Measurements from ENCODE around the gene CLN6. TPM values are rescaled to one million over a fixed set of nuclear protein-coding genes. Genes with fewer than 3 reads are reported as not detected.

CLN6 gene
- total RNA-seq, 2 donors from 2014 or later, result 41.5 to 129 TPM

DNA sequence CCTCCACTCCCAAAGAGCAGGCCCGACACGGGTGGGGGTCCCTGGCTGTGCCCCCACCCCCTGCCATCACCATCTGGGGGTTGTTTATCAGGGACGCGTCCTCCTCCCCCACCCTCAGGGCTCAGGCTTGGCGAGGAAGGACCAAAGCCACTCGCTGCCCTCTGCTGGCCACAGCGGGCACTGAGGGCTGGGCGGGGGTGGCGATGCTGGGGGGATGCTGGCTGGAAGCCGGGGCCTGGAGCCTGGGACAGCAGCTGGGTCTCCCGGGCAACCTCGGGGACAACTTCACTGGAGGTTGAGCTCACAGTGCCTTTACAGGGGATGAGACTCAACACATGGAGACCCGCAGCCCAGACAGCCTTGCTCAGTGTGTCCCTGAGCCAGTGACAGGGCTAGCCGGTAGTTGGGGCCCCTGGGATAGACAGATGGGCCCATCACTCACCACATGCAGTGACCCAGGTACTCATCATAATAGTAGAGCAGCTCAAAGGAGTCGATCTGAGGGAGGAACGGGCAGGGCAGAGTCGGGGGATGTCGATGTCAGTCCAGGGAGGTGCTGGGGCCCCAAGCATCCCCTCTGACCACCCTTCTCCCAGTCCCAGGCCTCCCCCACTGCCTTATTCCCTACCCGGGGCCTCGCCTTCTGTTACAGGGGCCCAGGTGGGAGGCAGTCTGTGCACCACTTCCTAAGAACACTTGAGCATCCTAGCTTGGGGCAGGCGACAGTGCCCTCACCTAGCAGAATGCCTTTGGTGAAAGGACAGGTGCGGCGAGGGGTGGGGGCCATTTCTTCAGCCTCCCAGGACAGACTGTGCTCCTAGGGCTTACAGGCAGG is 18.5 kb downstream of the CLN6 start:
- Mint-ChIP-seq H3K9me3 (no peaks in the 10 kb centered on the region), H3K36me3 (no peaks in the 10 kb centered on the region), H3K4me3 (no peak overlapping the region), H3K27ac (no peak overlapping the region), H3K4me1 (ENCODE audit: low read depth in 2 of 2) (peaks cover 2 to 5% of the 10 kb centered on the region in 2 donors), H3K27me3 (no peaks in the 10 kb centered on the region)
- DNase-seq (ENCODE audit: low spot score), result no peak
- ATAC-seq, result peak in 1 of 2 donors; percentile 32

DNA sequence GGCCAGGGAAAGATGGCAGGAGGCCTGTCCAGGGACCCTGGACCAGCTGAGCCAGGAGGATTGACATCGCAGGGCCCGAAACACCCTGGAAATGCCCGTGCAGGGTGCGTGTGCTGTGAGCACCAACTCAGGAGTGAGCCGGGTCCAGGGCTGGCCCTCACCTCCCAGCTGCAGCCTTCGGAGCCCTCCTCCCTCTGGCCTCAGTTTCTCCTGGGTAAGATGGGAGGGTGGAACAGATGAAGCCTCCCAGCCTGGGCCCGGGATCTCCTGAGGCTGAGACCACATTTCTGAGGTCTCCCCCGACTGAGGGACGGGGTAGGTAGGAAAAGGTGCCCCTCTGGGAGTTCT is 19.1 kb downstream of the CLN6 start:
- H3K36me3 Mint-ChIP-seq, result no peaks in the 10 kb centered on the region
- no peaks in the 10 kb centered on the region for H3K9me3 Mint-ChIP-seq
- no peaks in the 10 kb centered on the region for H3K27me3 Mint-ChIP-seq
- no peak for DNase-seq (ENCODE audit: low spot score)
- peaks cover 2 to 5% of the 10 kb centered on the region in 2 donors for H3K4me1 Mint-ChIP-seq (ENCODE audit: low read depth in 2 of 2)
- H3K4me3 Mint-ChIP-seq, result no peak overlapping the region
- ATAC-seq, result no peak
- H3K27ac Mint-ChIP-seq, result no peak overlapping the region

DNA sequence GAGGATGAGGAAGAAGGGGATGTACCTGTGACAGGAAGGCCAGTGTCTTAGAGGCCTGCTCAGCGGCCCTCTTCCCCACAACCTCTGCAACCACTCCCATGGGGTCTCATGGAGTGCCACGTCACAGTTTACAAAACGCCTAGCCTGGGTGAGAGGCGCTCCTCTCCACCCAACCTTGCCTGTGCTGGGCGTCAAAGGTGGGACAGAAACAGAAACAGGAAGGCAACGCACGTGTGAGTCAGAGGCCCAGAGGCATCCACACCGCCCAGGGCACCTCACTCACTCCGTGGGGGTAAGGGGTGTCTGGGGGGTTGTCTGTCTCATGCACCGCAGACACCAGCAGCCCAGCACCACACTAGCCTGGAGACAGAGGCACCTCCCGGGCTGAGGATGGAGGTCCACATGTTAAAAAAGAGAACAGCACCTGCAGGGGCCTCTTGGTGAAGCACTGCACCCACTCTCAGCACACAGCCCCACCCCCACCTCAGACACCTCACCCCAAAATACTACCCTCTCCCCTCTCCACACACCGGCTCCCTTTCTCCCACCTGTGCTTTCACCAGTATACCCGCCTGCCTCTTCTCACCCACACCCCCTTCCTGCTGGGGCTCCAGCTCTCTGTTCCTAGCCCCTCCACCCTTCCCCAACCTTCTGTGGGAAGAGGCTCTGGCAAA is 19.7 kb downstream of the CLN6 start:
- Mint-ChIP-seq H3K27me3 (no peaks in the 10 kb centered on the region), H3K9me3 (no peaks in the 10 kb centered on the region), H3K27ac (no peak overlapping the region), H3K4me3 (no peak overlapping the region), H3K36me3 (no peaks in the 10 kb centered on the region), H3K4me1 (ENCODE audit: low read depth in 2 of 2) (peaks cover 4 to 5% of the 10 kb centered on the region in 2 donors)
- no peak for DNase-seq (ENCODE audit: low spot score)
- ATAC-seq, result peak in 1 of 2 donors; percentile 39

DNA sequence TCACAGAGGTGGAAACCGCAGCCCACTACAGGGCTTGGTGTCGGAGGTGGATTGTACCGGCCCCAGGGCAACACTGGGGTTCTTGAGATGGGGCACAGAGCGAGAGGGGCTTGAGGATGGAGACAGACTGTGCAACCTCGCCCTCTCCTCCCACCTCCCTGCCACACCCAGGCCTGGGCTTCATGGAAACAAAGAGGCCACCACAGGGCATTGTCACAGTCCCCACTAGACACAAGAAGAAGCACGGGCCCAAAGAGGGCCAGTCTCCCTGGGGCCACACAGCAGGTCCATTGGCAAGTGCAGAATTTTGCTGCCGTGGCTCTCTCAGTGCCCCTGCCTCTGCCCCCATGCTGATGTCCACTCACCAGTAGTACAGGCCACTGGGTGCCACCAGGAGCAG is 20.3 kb downstream of the CLN6 start:
- no peak for DNase-seq (ENCODE audit: low spot score)
- H3K27ac Mint-ChIP-seq, result no peak overlapping the region
- H3K36me3 Mint-ChIP-seq, result no peaks in the 10 kb centered on the region
- H3K4me3 Mint-ChIP-seq, result no peak overlapping the region
- no peak for ATAC-seq
- no peaks in the 10 kb centered on the region for H3K9me3 Mint-ChIP-seq
- H3K4me1 Mint-ChIP-seq (ENCODE audit: low read depth in 2 of 2), result peaks cover 5 to 7% of the 10 kb centered on the region in 2 donors
- H3K27me3 Mint-ChIP-seq, result no peaks in the 10 kb centered on the region

DNA sequence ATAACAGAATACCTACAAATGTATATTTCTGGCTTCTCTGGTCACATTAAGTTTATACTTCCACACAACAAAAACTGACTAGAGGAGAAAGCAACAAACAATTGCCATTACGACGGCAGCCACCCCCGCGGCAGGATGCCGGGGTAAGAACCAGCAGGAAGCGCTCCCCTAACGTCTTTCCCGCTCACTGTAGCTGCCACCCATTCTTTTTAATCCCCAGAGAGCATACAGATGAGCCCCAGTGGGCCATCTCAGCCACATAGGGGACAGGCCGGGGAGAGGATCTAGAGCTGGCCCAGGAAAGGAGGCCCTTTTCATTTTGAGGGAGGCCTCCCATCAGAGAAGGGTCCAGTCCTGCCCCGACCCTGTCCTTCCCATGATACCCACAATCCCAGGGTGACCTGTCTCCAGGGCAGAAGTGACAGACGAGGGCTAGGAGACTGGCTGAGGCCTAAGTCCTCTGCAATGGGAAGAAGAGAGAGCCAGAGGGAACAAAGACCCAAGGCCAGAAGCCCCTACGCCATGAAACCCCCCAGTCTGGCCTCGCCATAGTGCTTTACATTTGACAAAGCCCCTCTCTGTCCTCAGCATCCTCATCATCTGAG is 20.8 kb downstream of the CLN6 start:
- no peak overlapping the region for H3K4me3 Mint-ChIP-seq
- H3K36me3 Mint-ChIP-seq, result no peaks in the 10 kb centered on the region
- ATAC-seq (no peak), DNase-seq (ENCODE audit: low spot score) (no peak)
- H3K27me3 Mint-ChIP-seq, result no peaks in the 10 kb centered on the region
- H3K27ac Mint-ChIP-seq, result peak overlapping the region in 1 of 2 donors; percentile 31
- peaks cover 5 to 7% of the 10 kb centered on the region in 2 donors for H3K4me1 Mint-ChIP-seq (ENCODE audit: low read depth in 2 of 2)
- no peaks in the 10 kb centered on the region for H3K9me3 Mint-ChIP-seq

DNA sequence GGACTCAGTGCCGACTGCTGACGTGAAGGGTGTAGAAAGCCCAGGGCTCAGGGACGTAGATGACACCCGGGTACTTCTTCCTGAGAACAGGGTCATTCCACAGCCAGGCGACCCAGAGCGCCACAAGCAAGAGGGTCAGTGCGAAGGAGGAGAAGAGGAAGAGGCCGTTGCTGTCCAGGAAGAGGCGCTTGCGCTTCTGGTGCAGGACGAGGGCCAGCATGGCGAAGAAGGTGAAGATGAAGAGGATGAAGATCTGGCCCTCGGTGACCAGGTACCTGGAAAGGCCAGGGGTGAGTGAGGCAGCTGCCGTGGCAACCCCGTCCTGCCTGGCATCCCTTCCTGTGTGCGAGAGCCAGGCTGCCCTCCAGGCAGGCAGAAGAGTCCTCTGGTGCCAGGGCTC is 21.4 kb downstream of the CLN6 start:
- Mint-ChIP-seq H3K27me3 (no peaks in the 10 kb centered on the region), H3K4me1 (ENCODE audit: low read depth in 2 of 2) (peaks cover 5 to 7% of the 10 kb centered on the region in 2 donors), H3K36me3 (no peaks in the 10 kb centered on the region), H3K4me3 (no peak overlapping the region), H3K9me3 (no peaks in the 10 kb centered on the region), H3K27ac (peak overlapping the region in 1 of 2 donors; percentile 31)
- ATAC-seq, result no peak
- no peak for DNase-seq (ENCODE audit: low spot score)

DNA sequence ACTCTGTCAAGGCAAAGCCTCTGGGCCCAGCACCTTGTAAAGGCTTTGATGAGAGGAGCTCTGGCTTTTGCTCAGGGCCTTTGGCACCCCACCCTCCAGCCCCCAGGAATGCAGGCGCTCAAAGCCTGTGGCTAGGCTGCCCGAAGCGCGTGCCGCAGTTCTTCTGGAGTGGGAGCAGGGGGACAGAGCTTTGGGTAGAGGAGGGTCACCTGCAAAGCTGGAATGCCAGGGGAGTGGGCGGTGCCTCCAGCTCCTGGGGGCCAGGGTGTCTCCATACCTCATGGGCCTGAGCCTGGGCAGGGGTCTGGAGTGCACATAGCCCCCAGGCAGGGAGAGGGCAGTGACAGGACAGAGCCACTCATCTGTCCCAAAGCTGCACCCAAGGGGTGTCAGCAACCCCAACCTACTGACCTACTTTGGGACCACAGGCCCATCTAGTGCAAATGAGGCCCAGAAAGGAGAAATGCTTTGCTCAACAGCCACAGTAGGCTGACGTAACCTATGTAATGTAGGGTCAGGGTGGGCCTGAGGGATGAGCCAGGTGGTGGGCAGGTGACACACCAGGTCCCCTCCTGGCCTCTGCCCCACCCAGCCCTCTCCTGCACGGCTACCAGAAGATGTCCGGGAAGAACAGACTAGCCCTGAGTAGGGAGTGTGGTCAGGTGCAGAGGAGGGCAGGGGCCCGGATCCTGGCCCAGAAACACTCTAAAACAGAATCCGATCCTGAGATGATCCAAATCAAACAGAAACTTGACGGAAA is 22.2 kb downstream of the CLN6 start:
- DNase-seq (ENCODE audit: low spot score) (no peak), ATAC-seq (no peak)
- H3K36me3 Mint-ChIP-seq, result no peaks in the 10 kb centered on the region
- peaks cover 5 to 7% of the 10 kb centered on the region in 2 donors for H3K4me1 Mint-ChIP-seq (ENCODE audit: low read depth in 2 of 2)
- no peak overlapping the region for H3K27ac Mint-ChIP-seq
- no peak overlapping the region for H3K4me3 Mint-ChIP-seq
- H3K27me3 Mint-ChIP-seq, result no peaks in the 10 kb centered on the region
- H3K9me3 Mint-ChIP-seq, result no peaks in the 10 kb centered on the region

DNA sequence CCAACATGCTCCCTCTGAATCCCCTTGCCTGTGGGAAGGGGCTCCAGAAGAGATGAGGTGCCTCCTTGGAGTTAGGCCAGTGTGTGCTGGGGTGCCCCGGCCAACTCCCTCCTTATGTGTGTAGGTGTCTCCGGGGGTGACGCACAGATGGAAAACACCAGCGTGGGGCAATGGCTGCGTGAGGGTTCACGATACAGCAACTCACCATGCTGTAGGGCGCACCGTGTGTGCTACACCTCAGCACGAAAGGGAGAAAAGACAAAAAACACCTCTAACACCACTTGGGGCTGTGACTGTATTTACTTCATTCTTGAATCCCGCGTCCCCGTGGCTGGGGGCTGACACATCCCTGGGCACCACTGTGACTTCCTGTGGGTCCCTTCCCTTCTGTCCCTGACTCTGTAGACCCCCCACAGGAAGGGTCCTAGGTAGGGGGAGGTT is 22.8 kb downstream of the CLN6 start:
- H3K9me3 Mint-ChIP-seq, result no peaks in the 10 kb centered on the region
- no peaks in the 10 kb centered on the region for H3K36me3 Mint-ChIP-seq
- H3K27ac Mint-ChIP-seq, result peak overlapping the region in 1 of 2 donors; percentile 31
- DNase-seq (ENCODE audit: low spot score), result no peak
- H3K27me3 Mint-ChIP-seq, result no peaks in the 10 kb centered on the region
- ATAC-seq, result no peak
- peaks cover 5 to 9% of the 10 kb centered on the region in 2 donors for H3K4me1 Mint-ChIP-seq (ENCODE audit: low read depth in 2 of 2)
- no peak overlapping the region for H3K4me3 Mint-ChIP-seq

DNA sequence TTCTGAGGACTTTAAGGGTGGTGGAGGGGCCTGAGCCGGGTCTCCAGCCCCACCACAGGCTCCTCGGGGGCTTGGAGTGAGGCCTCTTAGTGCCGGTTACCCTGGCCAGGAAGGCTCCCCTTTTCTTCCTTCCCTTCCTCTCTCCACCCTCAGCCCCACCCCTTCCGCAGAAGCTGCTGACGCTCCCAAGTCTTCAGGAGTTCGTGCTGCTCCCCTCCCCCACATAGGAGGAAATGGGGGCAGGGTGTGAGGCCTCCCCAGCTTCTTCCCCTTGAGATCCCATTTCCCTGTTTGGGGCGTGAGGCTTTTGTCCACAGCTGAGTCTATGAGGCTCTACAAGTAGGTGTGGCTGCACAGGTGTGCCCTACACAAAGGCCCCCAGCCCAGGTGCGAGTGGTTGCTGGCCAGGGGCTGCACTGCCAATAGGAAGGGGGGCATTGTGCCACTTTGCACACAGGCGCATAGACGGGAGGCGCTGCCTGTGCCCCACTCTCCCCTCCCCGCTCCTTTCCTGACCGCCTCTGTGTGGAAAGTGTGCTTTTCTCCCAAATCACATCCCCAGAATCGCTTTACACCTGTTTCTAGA is 23.5 kb downstream of the CLN6 start:
- peak overlapping the region in 1 of 2 donors; percentile 31 for H3K27ac Mint-ChIP-seq
- DNase-seq (ENCODE audit: low spot score) (no peak), ATAC-seq (no peak)
- H3K4me1 Mint-ChIP-seq (ENCODE audit: low read depth in 2 of 2), result peaks cover 5 to 12% of the 10 kb centered on the region in 2 donors
- no peaks in the 10 kb centered on the region for H3K9me3 Mint-ChIP-seq
- H3K27me3 Mint-ChIP-seq, result no peaks in the 10 kb centered on the region
- H3K36me3 Mint-ChIP-seq, result no peaks in the 10 kb centered on the region
- H3K4me3 Mint-ChIP-seq, result no peak overlapping the region

DNA sequence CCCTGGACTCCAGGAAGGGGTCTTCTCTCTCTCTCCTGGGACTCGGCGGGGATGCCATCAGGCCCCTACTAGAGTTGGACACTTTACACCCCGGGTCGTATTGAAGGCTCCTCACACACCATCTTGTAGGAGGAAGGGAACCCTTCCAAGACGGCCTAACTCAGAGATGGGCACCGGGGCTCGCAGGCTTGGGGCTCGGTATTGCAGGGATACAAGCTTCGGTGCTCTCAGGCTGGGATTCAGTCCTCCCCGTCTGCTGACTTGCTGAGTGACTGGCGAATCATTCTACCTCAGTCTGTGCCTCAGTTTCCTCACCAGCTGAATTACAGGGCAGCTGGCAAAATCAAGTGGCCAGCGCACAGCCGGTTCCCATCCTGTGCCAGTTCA is 24.0 kb downstream of the CLN6 start:
- no peak overlapping the region for H3K27ac Mint-ChIP-seq
- no peaks in the 10 kb centered on the region for H3K9me3 Mint-ChIP-seq
- no peaks in the 10 kb centered on the region for H3K36me3 Mint-ChIP-seq
- peaks cover 5 to 12% of the 10 kb centered on the region in 2 donors for H3K4me1 Mint-ChIP-seq (ENCODE audit: low read depth in 2 of 2)
- no peaks in the 10 kb centered on the region for H3K27me3 Mint-ChIP-seq
- DNase-seq (ENCODE audit: low spot score), result no peak
- no peak overlapping the region for H3K4me3 Mint-ChIP-seq
- no peak for ATAC-seq

DNA sequence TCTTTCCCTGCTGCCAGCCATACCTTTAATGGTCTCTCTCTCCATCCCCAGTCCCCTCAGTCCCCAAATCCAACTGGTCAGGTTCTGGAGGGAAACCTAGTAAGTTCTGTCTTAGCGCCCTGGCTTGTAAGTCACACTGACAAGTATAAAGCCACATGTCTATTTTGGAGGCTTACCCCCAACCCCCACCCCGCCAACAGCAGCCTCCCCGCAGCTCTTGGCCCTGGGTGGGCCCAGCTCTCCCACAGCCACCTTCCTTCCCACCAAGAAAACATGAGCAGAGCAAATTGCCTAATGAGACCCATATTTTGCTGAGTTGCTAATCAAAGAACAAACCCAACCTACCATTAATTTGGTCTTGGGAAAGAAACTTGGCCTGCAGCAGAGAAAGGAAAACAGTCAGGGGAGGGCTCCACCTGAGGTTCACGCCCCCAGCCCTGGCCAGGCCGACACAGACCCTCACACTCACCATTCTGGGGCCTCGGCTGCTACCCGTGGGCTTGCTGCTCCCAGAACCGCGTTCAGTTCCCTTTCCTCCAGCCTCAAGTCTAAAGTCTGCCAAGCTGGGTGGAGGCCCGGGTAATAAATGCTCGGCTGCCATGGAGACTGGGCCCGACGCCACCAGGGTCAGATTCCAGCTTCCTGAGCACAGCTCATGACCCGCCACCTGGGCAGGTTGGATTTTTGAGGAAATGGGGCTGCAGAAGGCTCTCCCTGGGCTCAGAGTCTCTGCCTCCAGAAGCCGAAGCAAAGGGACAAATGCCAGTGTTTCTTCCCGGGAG is 24.6 kb downstream of the CLN6 start, which contains the start of gene CALML4:
Gene CALML4, minus strand, starts transcription at position 557 of the 782 bp plus-strand sequence. Its CDS starts 85 bp downstream, at position 472.
- no peaks in the 10 kb centered on the region for H3K27me3 Mint-ChIP-seq
- DNase-seq (ENCODE audit: low spot score) (no peak), ATAC-seq (no peak)
- H3K9me3 Mint-ChIP-seq, result no peaks in the 10 kb centered on the region
- H3K36me3 Mint-ChIP-seq, result no peaks in the 10 kb centered on the region
- peaks cover 5 to 12% of the 10 kb centered on the region in 2 donors for H3K4me1 Mint-ChIP-seq (ENCODE audit: low read depth in 2 of 2)
- no peak within 1 kb of the TSS for H3K4me3 Mint-ChIP-seq
- peak within 1 kb of the TSS in 1 of 2 donors; percentile 31 for H3K27ac Mint-ChIP-seq

DNA sequence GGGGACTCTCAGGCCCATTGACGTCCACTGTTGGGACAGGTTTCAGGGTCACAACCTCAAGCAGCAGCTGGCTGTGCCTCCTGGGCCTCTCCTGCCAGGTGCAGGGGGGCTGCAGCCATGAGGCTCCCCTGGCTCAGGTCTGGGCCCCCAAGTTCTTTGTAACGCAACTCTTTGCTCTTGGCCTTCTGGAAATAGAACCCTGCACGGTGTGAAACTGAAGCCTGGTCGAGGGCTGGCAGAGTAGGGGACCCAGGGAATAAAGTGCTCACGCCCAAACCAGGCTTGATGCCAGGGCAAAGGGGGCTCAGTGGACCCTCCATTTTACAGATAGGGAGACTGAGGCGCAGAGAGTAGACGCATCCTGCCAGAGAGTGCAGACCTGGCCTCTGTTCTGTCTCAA is 25.2 kb downstream of the CLN6 start:
- no peak for ATAC-seq
- Mint-ChIP-seq H3K27ac (no peak overlapping the region), H3K36me3 (no peaks in the 10 kb centered on the region), H3K4me1 (ENCODE audit: low read depth in 2 of 2) (peaks cover 0 to 10% of the 10 kb centered on the region in 2 donors), H3K9me3 (no peaks in the 10 kb centered on the region), H3K4me3 (no peak overlapping the region), H3K27me3 (no peaks in the 10 kb centered on the region)
- DNase-seq (ENCODE audit: low spot score), result no peak

Measured in natural killer cell treated with Interleukin-12 subunit alpha and Interleukin-12 subunit beta and Interleukin-15 and Interleukin-18, amount 100 ng/mL, for 72 hours (primary cell).